ENCODE measurements around the gene PRLHR.

The PRLHR gene

GRCh38 chr10:118595598-118596425 is at the start of gene PRLHR:
Gene PRLHR, minus strand, starts transcription at chr10:118595648. Its CDS starts 404 bp downstream, at chr10:118595244.
- Histone ChIP-seq H3K36me3 (ENCODE audit: control insufficient read depth, low read length) (no peaks in the 10 kb centered on the region), H3K4me2 (ENCODE audit: low read length) (no peak within 1 kb of the TSS), H3K27me3 (ENCODE audit: control insufficient read depth, low read length) (no peaks in the 10 kb centered on the region), H3K4me3 (ENCODE audit: low read length) (no peak within 1 kb of the TSS), H3F3A (ENCODE audit: control insufficient read depth, insufficient read depth) (no peaks in the 10 kb centered on the region), H3K9me3 (ENCODE audit: control insufficient read depth, insufficient read depth, low read length) (no peaks in the 10 kb centered on the region; the same call in 1 of the 2 replicates), H4K20me1 (ENCODE audit: control insufficient read depth, insufficient read depth, low read depth, low read length) (no peaks in the 10 kb centered on the region), H3K27ac (ENCODE audit: low read depth, low read length) (no peak within 1 kb of the TSS), H3K4me1 (ENCODE audit: control insufficient read depth, low read length) (no peaks in the 10 kb centered on the region), H3K9me2 (replicated peaks; ENCODE audit: control insufficient read depth, low read length) (no peaks in the 10 kb centered on the region), H3K79me2 (ENCODE audit: control insufficient read depth, low read length) (no peaks in the 10 kb centered on the region)
- TF ChIP-seq CTCF (IDR thresholded peaks at IDR 0.05; ENCODE audit: low read depth, low read length, poor library complexity, severe bottlenecking) = no peak
- no peak for TF ChIP-seq EZH2phosphoT487 (IDR thresholded peaks at IDR 0.05; ENCODE audit: borderline replicate concordance, low read length)

- Histone ChIP-seq H3K4me1 (ENCODE audit: control insufficient read depth, low read length) (no peaks in the 10 kb centered on the region), H3K79me2 (ENCODE audit: control insufficient read depth, low read length) (no peaks in the 10 kb centered on the region), H3K27ac (ENCODE audit: low read depth, low read length) (no peak overlapping the region), H3K4me3 (ENCODE audit: low read length) (no peak overlapping the region), H3K36me3 (ENCODE audit: control insufficient read depth, low read length) (no peaks in the 10 kb centered on the region), H3K4me2 (ENCODE audit: low read length) (no peak overlapping the region), H3K9me3 (ENCODE audit: control insufficient read depth, insufficient read depth, low read length) (no peaks in the 10 kb centered on the region), H3K9me2 (replicated peaks; ENCODE audit: control insufficient read depth, low read length) (no peaks in the 10 kb centered on the region), H3F3A (ENCODE audit: control insufficient read depth, insufficient read depth) (no peaks in the 10 kb centered on the region), H3K27me3 (ENCODE audit: control insufficient read depth, low read length) (0 out of 2 replicates have a peak, but pooled peaks cover 3% of the 10 kb centered on the region), H4K20me1 (ENCODE audit: control insufficient read depth, insufficient read depth, low read depth, low read length) (no peaks in the 10 kb centered on the region)
- no peak for TF ChIP-seq EZH2phosphoT487 (IDR thresholded peaks at IDR 0.05; ENCODE audit: borderline replicate concordance, low read length)
- TF ChIP-seq CTCF (IDR thresholded peaks at IDR 0.05; ENCODE audit: low read depth, low read length, poor library complexity, severe bottlenecking) = no peak
Observed at GRCh38 chr10:118642228-118642627, 46.8 kb upstream of the PRLHR start.

- H3K27me3 ChIP-seq (ENCODE audit: control insufficient read depth, low read length) = peaks cover 3% of the 10 kb centered on the region; the same call in 1 of the 2 replicates
- TF ChIP-seq EZH2phosphoT487 (IDR thresholded peaks at IDR 0.05; ENCODE audit: borderline replicate concordance, low read length) = no peak
- no peak for TF ChIP-seq CTCF (IDR thresholded peaks at IDR 0.05; ENCODE audit: low read depth, low read length, poor library complexity, severe bottlenecking)
Observed at GRCh38 chr10:118638680-118639079, 43.2 kb upstream of the PRLHR start.

More at GRCh38 chr10:118638680-118639079, 43.2 kb upstream of the PRLHR start:
- Histone ChIP-seq H3F3A (ENCODE audit: control insufficient read depth, insufficient read depth) (no peaks in the 10 kb centered on the region), H3K4me2 (ENCODE audit: low read length) (no peak overlapping the region), H3K27ac (ENCODE audit: low read depth, low read length) (no peak overlapping the region), H3K79me2 (ENCODE audit: control insufficient read depth, low read length) (no peaks in the 10 kb centered on the region), H3K36me3 (ENCODE audit: control insufficient read depth, low read length) (no peaks in the 10 kb centered on the region), H3K4me1 (ENCODE audit: control insufficient read depth, low read length) (no peaks in the 10 kb centered on the region), H3K9me2 (replicated peaks; ENCODE audit: control insufficient read depth, low read length) (no peaks in the 10 kb centered on the region), H3K9me3 (ENCODE audit: control insufficient read depth, insufficient read depth, low read length) (no peaks in the 10 kb centered on the region), H4K20me1 (ENCODE audit: control insufficient read depth, insufficient read depth, low read depth, low read length) (no peaks in the 10 kb centered on the region), H3K4me3 (ENCODE audit: low read length) (no peak overlapping the region)

Data from DOHH2 (cell line).